ENCODE data around the gene MCUB.
A peak's percentile ranks its signal among the peaks of the same experiment; 100 is the strongest.
"Not testable (repeated sequence)": the region's sequence is repeated elsewhere in the genome, so short reads cannot be mapped to it uniquely, and the experiment has no call there.

Gene MCUB

DNA sequence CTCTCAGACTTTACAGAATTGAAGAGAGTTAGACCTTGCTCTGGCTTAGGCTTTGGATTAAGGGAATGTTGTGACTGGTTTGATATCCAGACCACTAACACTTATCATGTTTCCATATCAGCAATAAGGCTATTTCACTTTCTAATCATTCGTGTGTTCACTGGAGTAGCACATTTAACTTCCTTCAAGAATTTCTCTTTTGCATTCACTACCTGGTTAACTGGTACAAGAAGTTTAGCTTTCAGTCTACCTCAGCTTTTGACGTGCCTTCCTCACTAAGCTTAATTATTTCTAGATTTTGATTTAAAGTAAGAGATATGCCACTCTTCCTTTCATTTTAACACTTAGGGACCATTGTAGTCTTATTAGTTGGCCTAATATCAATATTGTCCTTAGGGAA is 80.6 kb downstream of the MCUB start:
- DNase-seq = no peak

- DNase-seq = no peak
Measured at GRCh38 chr4:109645874-109646710, 86.0 kb downstream of the MCUB start.

DNA sequence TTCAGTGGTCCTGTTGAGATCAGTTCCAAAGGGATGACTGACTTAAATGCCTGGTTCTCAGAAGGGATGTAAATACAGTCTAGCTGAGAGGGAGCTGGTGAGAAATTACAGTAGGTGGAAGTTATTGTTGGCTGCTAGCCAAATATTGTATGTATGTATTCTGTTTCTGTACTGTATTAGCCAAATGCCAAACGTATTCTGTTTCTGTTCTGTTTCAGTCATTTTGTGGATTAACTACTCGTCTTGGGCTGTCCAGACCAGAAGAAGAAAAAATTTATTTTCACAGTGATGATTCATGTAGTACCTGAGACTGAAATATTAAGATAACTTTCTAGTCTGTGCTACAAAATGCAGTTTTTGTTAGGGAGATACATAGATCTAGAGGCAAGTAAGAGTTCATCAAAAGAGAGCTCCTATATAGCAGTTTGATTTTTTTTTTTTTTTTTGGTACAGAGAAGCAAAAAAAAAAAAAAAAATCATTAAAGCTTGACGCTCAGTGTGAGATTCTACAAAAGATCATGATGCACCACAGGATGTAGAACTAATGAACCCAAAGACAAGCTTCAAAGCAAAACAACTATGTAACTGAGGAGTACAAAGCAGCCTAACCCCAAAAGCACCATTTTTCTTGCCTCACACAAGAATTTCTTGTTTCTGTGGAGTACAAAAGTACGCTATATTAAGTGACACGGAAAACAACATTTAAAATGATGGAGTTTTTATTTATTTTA is 88.4 kb downstream of the MCUB start:
- peak; percentile 6 for DNase-seq

DNA sequence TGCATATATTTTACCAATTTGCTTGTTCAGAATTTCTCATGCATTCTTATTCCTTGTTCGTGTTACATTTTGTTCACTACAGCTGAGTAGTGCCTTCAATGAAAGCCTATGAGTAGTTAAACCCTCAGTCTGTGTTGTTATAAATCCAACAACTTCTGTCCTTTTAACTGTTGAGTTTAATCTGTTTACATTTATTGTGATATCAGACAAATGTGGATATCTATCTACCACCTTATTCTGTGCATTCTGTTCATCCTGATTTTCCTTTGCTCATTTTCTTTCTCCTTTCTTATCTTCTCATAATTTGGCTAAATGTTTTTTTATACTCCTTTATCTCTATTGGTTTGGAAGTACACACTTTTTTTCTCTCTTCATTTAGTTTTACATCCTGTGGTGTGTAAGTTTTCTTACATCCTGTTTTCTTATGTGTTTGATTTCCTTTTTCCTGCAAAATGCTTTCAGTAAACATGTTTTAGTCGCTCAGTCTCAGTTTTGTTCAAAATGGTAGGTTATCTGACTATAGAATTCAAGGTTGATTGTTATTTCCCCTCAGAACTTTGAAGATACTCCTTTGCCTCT is 89.0 kb downstream of the MCUB start:
- no peak for DNase-seq

DNA sequence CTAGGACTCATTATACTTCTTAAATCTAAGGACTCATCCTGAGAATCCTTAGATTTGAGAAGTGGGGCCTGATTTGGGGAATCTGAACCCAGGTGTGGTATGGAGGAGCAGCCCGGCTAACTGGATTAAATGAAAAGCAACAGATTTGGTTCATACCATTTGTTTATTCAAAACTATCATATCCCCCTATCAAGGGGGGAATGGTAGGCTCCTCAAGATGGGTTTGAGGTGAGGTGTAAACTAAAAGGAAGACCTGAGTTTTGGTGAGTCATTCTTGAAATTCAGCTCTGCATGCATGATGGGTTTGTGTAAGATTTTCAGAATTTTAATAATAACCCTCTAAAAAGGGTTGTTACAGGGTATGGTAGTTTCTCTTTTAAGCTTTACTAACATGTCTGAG is 89.8 kb downstream of the MCUB start:
- peak; percentile 7 for DNase-seq

GRCh38 chr4:109655396-109655795 is 95.3 kb downstream of the MCUB start:
- no peak for DNase-seq

- no peak for DNase-seq
Measured at GRCh38 chr4:109657854-109658418, 97.9 kb downstream of the MCUB start.

DNA sequence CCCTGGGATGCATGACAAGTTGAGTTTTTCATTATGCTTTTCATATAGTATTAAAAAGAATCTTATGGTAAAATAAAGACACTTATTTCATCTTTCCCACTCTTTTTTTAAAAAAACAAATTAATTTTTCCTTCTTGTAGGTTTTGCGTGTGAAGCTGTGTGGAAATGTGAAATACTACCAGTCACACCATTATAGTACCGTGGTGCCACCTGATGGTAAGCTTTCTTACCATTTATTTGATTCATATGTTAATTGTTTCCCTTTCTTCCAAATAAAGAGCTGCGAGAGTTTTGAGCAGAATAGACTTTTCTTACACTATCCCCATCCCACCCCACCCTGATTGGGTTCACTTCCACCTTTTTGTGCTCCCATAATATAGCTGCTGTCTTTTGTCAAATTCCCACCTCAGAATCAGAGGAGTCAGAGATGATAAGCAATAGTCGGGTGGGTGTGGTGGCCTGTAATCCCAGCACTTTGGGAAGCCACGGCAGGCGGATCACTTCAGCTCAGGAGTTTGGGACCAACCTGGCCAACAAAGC is 98.9 kb downstream of the MCUB start:
- no peak for DNase-seq

DNA sequence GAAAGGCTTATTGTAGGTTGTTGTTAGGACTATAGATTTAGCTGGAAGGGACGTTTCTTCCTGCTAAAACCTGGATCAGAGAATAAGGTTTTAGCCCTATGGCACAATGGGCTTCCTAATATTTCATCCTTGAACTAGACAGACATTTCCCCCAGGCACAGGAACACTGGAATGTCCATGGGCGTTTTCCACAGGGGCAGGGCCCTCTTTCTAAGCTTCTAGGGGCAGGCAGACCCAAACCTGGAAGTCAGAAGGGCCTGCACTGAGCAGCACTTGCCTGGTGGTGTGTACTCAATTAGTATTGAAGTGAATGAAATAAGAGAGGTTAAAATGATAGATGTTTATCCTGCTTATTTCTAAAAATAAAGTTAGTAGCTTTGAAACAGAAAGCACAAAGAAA is 102.1 kb downstream of the MCUB start:
- DNase-seq = no peak

DNA sequence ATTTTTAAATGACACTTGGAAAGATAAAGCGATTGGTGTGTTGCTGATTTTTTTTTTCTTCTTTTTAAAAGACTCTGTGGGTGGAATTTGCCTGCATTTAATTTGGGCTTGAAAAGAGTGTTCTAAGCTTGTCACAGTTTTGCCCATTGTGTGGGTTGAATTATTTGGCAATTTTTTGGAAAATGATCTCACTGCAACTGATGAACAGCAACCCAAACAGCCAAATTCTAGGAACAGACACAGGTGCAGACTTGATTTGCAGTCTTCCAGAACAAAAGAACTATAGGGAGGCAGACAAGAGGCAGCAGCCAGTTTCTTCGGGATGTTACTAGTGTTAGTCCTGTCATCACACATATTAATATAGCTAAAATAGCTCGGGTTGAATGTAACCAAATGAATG is 102.7 kb downstream of the MCUB start:
- DNase-seq = no peak

DNA sequence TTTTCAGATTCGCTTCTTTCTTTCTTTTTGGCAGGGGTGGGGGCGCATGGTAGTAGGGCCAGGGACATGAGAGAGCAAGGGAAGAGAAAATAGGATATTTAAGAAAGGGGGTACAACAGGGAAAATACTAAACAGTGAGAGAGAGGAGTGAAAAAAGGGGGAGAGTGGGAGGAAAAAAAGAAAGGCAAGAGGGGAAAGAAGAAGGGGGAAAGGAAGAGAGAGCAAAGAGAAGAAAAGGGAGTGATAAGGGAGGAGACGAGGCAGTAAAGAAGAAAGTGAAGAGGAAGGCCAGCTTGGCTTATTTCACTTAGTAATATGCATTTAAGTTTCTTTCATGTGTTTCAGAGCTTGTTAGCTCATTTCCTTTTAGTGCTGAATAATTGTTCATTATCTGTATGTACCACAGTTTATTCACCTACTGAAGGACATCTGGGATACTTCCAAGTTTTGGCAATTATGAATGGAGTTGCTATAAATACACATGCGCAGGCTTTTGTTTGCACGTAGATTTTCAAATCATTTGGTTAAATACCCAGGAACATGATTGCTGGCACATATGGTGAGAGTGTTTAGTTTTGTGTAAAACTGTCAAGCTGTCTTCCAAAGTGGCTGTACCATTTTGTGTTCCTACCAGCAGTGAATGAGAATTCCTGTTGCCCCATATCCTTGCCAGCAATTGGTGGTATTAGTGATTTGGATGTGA is 105.9 kb downstream of the MCUB start:
- DNase-seq = no peak

- no peak for DNase-seq
Measured at GRCh38 chr4:109671350-109671749, 111.3 kb downstream of the MCUB start.

- DNase-seq = no peak
Measured at GRCh38 chr4:109672169-109672930, 112.3 kb downstream of the MCUB start.

- no peak for DNase-seq
Measured at GRCh38 chr4:109673303-109673702, 113.3 kb downstream of the MCUB start.

DNA sequence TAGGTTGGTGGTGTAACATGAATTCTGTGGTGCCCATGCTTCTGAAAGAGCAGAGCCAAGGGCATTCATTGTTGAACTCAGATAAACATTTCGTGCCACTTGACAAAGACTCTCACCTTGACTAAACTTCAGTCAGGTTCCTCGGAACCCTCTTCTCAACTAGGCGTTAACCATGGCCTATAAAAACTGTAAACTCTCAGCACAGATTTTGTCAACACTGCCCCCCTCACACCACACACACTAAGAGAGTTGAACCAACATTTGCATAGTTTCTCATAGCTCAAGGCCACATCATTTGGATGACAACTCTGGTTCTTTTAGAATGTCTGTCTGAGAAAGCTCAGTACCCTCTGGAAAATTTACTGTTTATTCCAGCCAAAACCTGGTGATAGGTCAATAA is 115.1 kb downstream of the MCUB start:
- no peak for DNase-seq

DNA sequence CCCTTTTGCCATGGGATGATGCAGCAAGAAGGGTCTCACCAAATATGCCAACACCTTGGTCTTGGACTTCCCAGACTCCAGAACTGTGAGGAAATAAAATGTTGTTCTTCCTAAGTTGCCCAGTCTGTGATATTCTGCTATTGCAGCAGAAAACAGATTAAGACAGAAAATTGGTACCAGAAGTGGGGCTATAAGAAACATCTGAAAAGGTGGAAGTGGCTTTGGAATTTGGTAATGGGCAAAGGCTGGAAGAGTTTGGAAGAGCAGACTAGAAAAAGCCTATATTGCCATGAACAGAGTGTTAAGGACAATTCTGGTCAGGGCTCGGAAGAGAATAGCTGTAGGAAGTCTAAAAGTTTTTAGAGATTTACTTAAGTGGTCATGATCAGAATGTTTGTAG is 115.8 kb downstream of the MCUB start:
- DNase-seq = no peak

GRCh38 chr4:109676886-109677285 is 116.8 kb downstream of the MCUB start:
- DNase-seq = no peak

GRCh38 chr4:109678472-109678871 is 118.4 kb downstream of the MCUB start:
- DNase-seq = not testable (repeated sequence)

GRCh38 chr4:109678925-109679324 is 118.9 kb downstream of the MCUB start:
- DNase-seq = not testable (repeated sequence)

GRCh38 chr4:109682875-109683274 is 122.8 kb downstream of the MCUB start:
- DNase-seq = no peak

- DNase-seq = no peak
Measured at GRCh38 chr4:109683621-109684253, 123.7 kb downstream of the MCUB start.
